ENCODE measurements around the gene PRKAR1B.

The PRKAR1B gene

GRCh38 chr7:507623-508300 lies 219.3 kb downstream of the PRKAR1B start:
- no peak for DNase-seq (ENCODE audit: low spot score)

- no peak for DNase-seq (ENCODE audit: low spot score)
Observed at GRCh38 chr7:506921-507622, 220.0 kb downstream of the PRKAR1B start.

- no peak for DNase-seq (ENCODE audit: low spot score)
Observed at GRCh38 chr7:506391-506831, 220.7 kb downstream of the PRKAR1B start.

GRCh38 chr7:505171-505570 lies 221.9 kb downstream of the PRKAR1B start:
- DNase-seq (ENCODE audit: low spot score): no peak

- no peak for DNase-seq (ENCODE audit: low spot score)
Observed at GRCh38 chr7:504221-505111, 222.6 kb downstream of the PRKAR1B start.

- no peak for DNase-seq (ENCODE audit: low spot score)
Observed at GRCh38 chr7:503575-504111, 223.4 kb downstream of the PRKAR1B start.

- DNase-seq (ENCODE audit: low spot score): no peak
Observed at GRCh38 chr7:502296-502695, 224.8 kb downstream of the PRKAR1B start.

GRCh38 chr7:501526-501925 lies 225.6 kb downstream of the PRKAR1B start:
- no peak for DNase-seq (ENCODE audit: low spot score)

- no peak for DNase-seq (ENCODE audit: low spot score)
Observed at GRCh38 chr7:500521-501420, 226.3 kb downstream of the PRKAR1B start.

- no peak for DNase-seq (ENCODE audit: low spot score)
Observed at GRCh38 chr7:499853-500485, 227.1 kb downstream of the PRKAR1B start.

All from activated CD4-positive, alpha-beta T cell treated with anti-CD3 and anti-CD28 coated beads, Interleukin-2, Interleukin-4, amounts not matched to agents 100 ng/mL and 50 ng/mL, durations not matched to agents 16 hours and 8 hours (primary cell).